GM12878 (cell line): Measurements from ENCODE around the gene CUL9. TPM values are rescaled to one million over a fixed set of nuclear protein-coding genes. Genes with fewer than 3 reads are reported as not detected.

Source experiments
- BCLAF1 ChIP-seq: fragments of 450-650 bp; IDR thresholded peaks from 2 replicates; pipeline ENCODE4 v1.6.1; 2017; ENCODE audit warnings: antibody characterized with exemption, mild to moderate bottlenecking, moderate library complexity
- CHD4 ChIP-seq: fragments of 200-600 bp; sonication (generic); IDR thresholded peaks from 2 replicates; pipeline ENCODE4 v1.6.1; 2016; ENCODE audit warnings: mild to moderate bottlenecking
- CTCF ChIP-seq, 3 experiments: IDR thresholded peaks in 2 of 3; conservative IDR thresholded peaks in 1 of 3; 2 replicates each; pipeline ENCODE4 v1.5.1; 2011; ENCODE audit warnings: low read depth in 3 of 3, low read length in 3 of 3, mild to moderate bottlenecking in 3 of 3, control low read depth in 2 of 3, moderate library complexity in 2 of 3, inconsistent platforms in 1 of 3, mixed read lengths in 1 of 3; ENCODE audit not compliant: control insufficient read depth in 2 of 3, insufficient read depth in 1 of 3; ENCODE audit errors: extremely low read depth in 1 of 3
- ETV6 ChIP-seq, 2 experiments: fragments of 450-650 bp in 1 of 2; IDR thresholded peaks in 1 of 2; conservative IDR thresholded peaks in 1 of 2; 2 replicates each; pipeline ENCODE4 v1.6.1; 2014; ENCODE audit warnings: antibody characterized with exemption in 1 of 2, borderline replicate concordance in 1 of 2, low read depth in 1 of 2, mild to moderate bottlenecking in 1 of 2, moderate library complexity in 1 of 2
- EZH2 ChIP-seq: IDR thresholded peaks from 2 replicates; pipeline ENCODE4 v1.6.1; 2012; ENCODE audit warnings: low read depth, mild to moderate bottlenecking, control low read depth, inconsistent platforms, low read length, borderline replicate concordance; ENCODE audit not compliant: control insufficient read depth
- HCFC1 ChIP-seq: fragments of 150-350 bp; IDR thresholded peaks from 2 replicates; pipeline ENCODE4 v1.6.1; 2014; ENCODE audit warnings: low read length
- IRF4 ChIP-seq: IDR thresholded peaks from 2 replicates; pipeline ENCODE4 v1.6.1; 2011; ENCODE audit warnings: low read depth, low read length
- MTA3 ChIP-seq: IDR thresholded peaks from 2 replicates; pipeline ENCODE4 v1.6.1; 2012; ENCODE audit warnings: low read length, inconsistent platforms, borderline replicate concordance
- MYC ChIP-seq: IDR thresholded peaks from 2 replicates; pipeline ENCODE4 v1.6.1; 2011; ENCODE audit warnings: mild to moderate bottlenecking, low read length, moderate library complexity, inconsistent platforms; ENCODE audit not compliant: insufficient read depth, insufficient replicate concordance, insufficient read length, severe bottlenecking
- NFIC ChIP-seq: IDR thresholded peaks from 2 replicates; pipeline ENCODE4 v1.6.1; 2012; ENCODE audit warnings: low read depth, mild to moderate bottlenecking, inconsistent platforms, low read length, moderate library complexity
- NFYA ChIP-seq: IDR thresholded peaks from 2 replicates; pipeline ENCODE4 v1.6.1; 2011; ENCODE audit warnings: low read depth, mild to moderate bottlenecking, low read length, improper control_type of control experiment, borderline replicate concordance
- PAX8 ChIP-seq: fragments of 450-650 bp; IDR thresholded peaks from 2 replicates; pipeline ENCODE4 v1.6.1; 2017; ENCODE audit warnings: mild to moderate bottlenecking, moderate library complexity
- POLR2AphosphoS2 ChIP-seq: IDR thresholded peaks from 2 replicates; pipeline ENCODE4 v1.6.1; 2011; ENCODE audit warnings: low read depth, mild to moderate bottlenecking, low read length, improper control_type of control experiment, moderate library complexity
- RBBP5 ChIP-seq: fragments of 200-600 bp; sonication (generic); conservative IDR thresholded peaks from 2 replicates; pipeline ENCODE4 v1.6.1; 2016
- REST ChIP-seq: IDR thresholded peaks from 2 replicates; pipeline ENCODE4 v1.6.1; 2012; ENCODE audit warnings: mild to moderate bottlenecking, low read depth, low read length
- SUPT20H ChIP-seq: IDR thresholded peaks from 2 replicates; pipeline ENCODE4 v1.6.1; 2011; ENCODE audit warnings: low read depth, mild to moderate bottlenecking, low read length, moderate library complexity, borderline replicate concordance; ENCODE audit not compliant: control insufficient read depth
- TARDBP ChIP-seq: IDR thresholded peaks from 2 replicates; pipeline ENCODE4 v1.6.1; 2016; ENCODE audit warnings: borderline replicate concordance
- ZNF217 ChIP-seq: fragments of 450-650 bp; IDR thresholded peaks from 2 replicates; pipeline ENCODE4 v1.6.1; 2017; ENCODE audit warnings: antibody characterized with exemption, mild to moderate bottlenecking
- ZNF274 ChIP-seq: IDR thresholded peaks from one replicate; pipeline ENCODE4 v1.8.0; 2011; ENCODE audit not compliant: insufficient read length, insufficient read depth
- ZNF384 ChIP-seq: IDR thresholded peaks from 2 replicates; pipeline ENCODE4 v1.6.1; 2012; ENCODE audit warnings: low read depth, mild to moderate bottlenecking, low read length, improper control_type of control experiment, borderline replicate concordance
- ZZZ3 ChIP-seq: IDR thresholded peaks from 2 replicates; pipeline ENCODE4 v1.6.1; 2011; ENCODE audit warnings: low read depth; ENCODE audit not compliant: control insufficient read depth, insufficient read length
- polyA plus RNA-seq, 11 experiments: library from polyadenylated mRNA; depleted of rRNA in 4 of 11; unstranded in 6 of 11; stranded (reverse) in 5 of 11; fragments of >200 nt; fragmentation: Nextera tagmentation in 4 of 11; fragmentation: Illumina TruSeq in 1 of 11; extraction: Ambion mirVana in 4 of 11; extraction: Trizol in 1 of 11; gene quantifications; 1 replicate in 1 of 11; 2 replicates in 10 of 11; pipeline versions ENCODE4 v1.2.1 to v1.2.3, GENCODE V29; 2011 to 2016; ENCODE audit warnings: inconsistent platforms in 2 of 11, missing spikeins in 2 of 11, low read depth in 1 of 11
- total RNA-seq, 4 experiments: library from RNA; depleted of rRNA in 3 of 4; stranded (reverse); fragments of >200 nt in 3 of 4; fragmentation: Illumina TruSeq in 1 of 4; extraction: Trizol in 1 of 4; gene quantifications; 2 replicates each; pipeline versions ENCODE4 v1.2.1 to v1.2.3, GENCODE V29; 2013 to 2021

The CUL9 gene
- total and polyA plus RNA-seq, 10 of the 15 experiments (the other 5 are each of a cell fraction or from before 2014, with no cell fraction given), result 1.2 to 48.3 (median 17.2) TPM

GRCh38 chr6:43181942-43182860, at the start of gene CUL9 (continued):
- TF ChIP-seq BCLAF1 (peak; percentile 58; the same call in 1 of the 2 replicates), ZZZ3 (no peak), MYC (peak; percentile 54), NFIC (no peak), ETV6 (conservative IDR thresholded peaks at IDR 0.05 in 1 of 2, IDR thresholded peaks at IDR 0.05 in 1 of 2; ENCODE audit: borderline replicate concordance in 1 of 2, low read depth in 1 of 2) (0 out of 4 replicates have a peak, but pooled peaks of 1 of the 2 experiments have one; percentile 4), CHD4 (no peak), ZNF384 (no peak), EZH2 (no peak), MTA3 (no peak), ZNF217 (no peak), REST (no peak), SUPT20H (no peak), RBBP5 (no peak), POLR2AphosphoS2 (peak; percentile 75; the same call in 1 of the 2 replicates), IRF4 (no peak), ZNF274 (no peak), PAX8 (no peak), HCFC1 (peak; percentile 71), TARDBP (no peak), CTCF (IDR thresholded peaks at IDR 0.05 in 2 of 3, conservative IDR thresholded peaks at IDR 0.05 in 1 of 3; ENCODE audit: control insufficient read depth in 2 of 3, extremely low read depth in 1 of 3, insufficient read depth in 1 of 3, low read depth in 3 of 3, low read length in 3 of 3) (no peak), NFYA (no peak)
